IMR-90 (cell line): ENCODE results near the gene GALNT17. TPM values are rescaled to one million over a fixed set of nuclear protein-coding genes. Genes with fewer than 3 reads are reported as not detected.
A peak's percentile ranks its signal among the peaks of the same experiment; 100 is the strongest.

Source experiments
- ATAC-seq: fragments of 200-7000 bp; cut with Tn5 transposase; 2 replicates; pipeline ENCODE4 v1.9.1; 2020; ENCODE audit warnings: low read depth, mild to moderate bottlenecking, moderate library complexity
- BruUV-seq: library from RNA; stranded (reverse); fragments of 400-500 nt; replicated peaks from 2 replicates; lab custom pipeline; 2021; lab: Mats Ljungman, UMichigan
- CTCF ChIA-PET: fragments of 300-600 bp; formaldehyde crosslinking; extraction: SDS; loops from one replicate; lab custom pipeline; 2021; ENCODE audit warnings: antibody characterized with exemption; lab: Yijun Ruan, JAX
- POLR2A ChIA-PET: fragments of 300-600 bp; sonication (Branson Sonifier 250); formaldehyde crosslinking; loops from one replicate; lab custom pipeline; 2022; ENCODE audit warnings: antibody characterized with exemption; ENCODE audit not compliant: unreplicated experiment; lab: Charles Lee
- DNase-seq: peaks from one replicate; pipeline ENCODE4 v3.0.0; 2013
- H2AFZ ChIP-seq: replicated peaks from 2 replicates; pipeline ENCODE3; 2013; ENCODE audit warnings: low read length, mild to moderate bottlenecking; ENCODE audit not compliant: poor library complexity
- H2AK5ac ChIP-seq: 2 replicates; pipeline ENCODE4 v1.6.1; 2013; ENCODE audit warnings: low read depth, low read length, inconsistent platforms
- H2AK9ac ChIP-seq: replicated peaks from 2 replicates; pipeline ENCODE3; 2013; ENCODE audit warnings: mild to moderate bottlenecking, low read depth, low read length, moderate library complexity; ENCODE audit not compliant: poor library complexity
- H2BK120ac ChIP-seq: 2 replicates; pipeline ENCODE4 v1.6.1; 2013; ENCODE audit warnings: low read depth, low read length, inconsistent platforms
- H2BK15ac ChIP-seq: 3 replicates; pipeline ENCODE4 v1.6.1; 2013; ENCODE audit warnings: low read depth, low read length, inconsistent platforms
- H2BK20ac ChIP-seq: 2 replicates; pipeline ENCODE4 v1.6.1; 2013; ENCODE audit warnings: low read depth, mild to moderate bottlenecking, inconsistent platforms, low read length, moderate library complexity
- H2BK5ac ChIP-seq: 2 replicates; pipeline ENCODE4 v1.6.1; 2013; ENCODE audit warnings: mild to moderate bottlenecking, low read depth, low read length, inconsistent platforms; ENCODE audit not compliant: poor library complexity, severe bottlenecking
- H3K14ac ChIP-seq: replicated peaks from 2 replicates; pipeline ENCODE4 v1.6.1; 2013; ENCODE audit warnings: low read depth, low read length, inconsistent platforms
- H3K18ac ChIP-seq: 2 replicates; pipeline ENCODE4 v1.6.1; 2013; ENCODE audit warnings: low read depth, low read length, control low read depth
- H3K23ac ChIP-seq: 2 replicates; pipeline ENCODE4 v1.6.1; 2013; ENCODE audit warnings: low read depth, low read length, inconsistent platforms
- H3K27ac ChIP-seq: 2 replicates; pipeline ENCODE4 v1.5.1; 2013; ENCODE audit warnings: mild to moderate bottlenecking, control low read depth, low read length; ENCODE audit not compliant: insufficient read depth
- H3K27me3 ChIP-seq: 2 replicates; pipeline ENCODE4 v1.6.1; 2013; ENCODE audit warnings: low read length; ENCODE audit not compliant: control insufficient read depth, insufficient read depth
- H3K36me3 ChIP-seq: 2 replicates; pipeline ENCODE4 v1.6.1; 2013; ENCODE audit warnings: low read length, mixed read lengths; ENCODE audit not compliant: control insufficient read depth, insufficient read depth
- H3K4ac ChIP-seq: 2 replicates; pipeline ENCODE4 v1.6.1; 2013; ENCODE audit warnings: low read depth, low read length, inconsistent platforms
- H3K4me1 ChIP-seq: 2 replicates; pipeline ENCODE4 v1.6.1; 2013; ENCODE audit warnings: low read length, mixed read lengths; ENCODE audit not compliant: control insufficient read depth, insufficient read depth
- H3K4me2 ChIP-seq: 2 replicates; pipeline ENCODE4 v1.6.1; 2013; ENCODE audit warnings: low read depth, mild to moderate bottlenecking, control low read depth, low read length, moderate library complexity
- H3K4me3 ChIP-seq: 2 replicates; pipeline ENCODE4 v1.5.1; 2013; ENCODE audit warnings: low read depth, mild to moderate bottlenecking, control low read depth, low read length, moderate library complexity; ENCODE audit not compliant: insufficient read depth
- H3K56ac ChIP-seq: 2 replicates; pipeline ENCODE4 v1.6.1; 2013; ENCODE audit warnings: low read length, inconsistent platforms; ENCODE audit not compliant: insufficient read depth; ENCODE audit errors: extremely low read depth
- H3K79me1 ChIP-seq, 2 experiments: 2 replicates each; pipeline ENCODE4 v1.6.1; 2013; ENCODE audit warnings: low read length in 2 of 2, inconsistent platforms in 1 of 2, low read depth in 1 of 2
- H3K9ac ChIP-seq: 2 replicates; pipeline ENCODE4 v1.6.1; 2013; ENCODE audit warnings: low read depth, low read length, control low read depth
- H3K9me1 ChIP-seq: 2 replicates; pipeline ENCODE4 v1.6.1; 2013; ENCODE audit warnings: low read length, inconsistent platforms; ENCODE audit not compliant: insufficient read depth
- H3K9me3 ChIP-seq: 2 replicates; pipeline ENCODE4 v1.6.1; 2013; ENCODE audit warnings: low read length; ENCODE audit not compliant: control insufficient read depth, insufficient read depth
- H4K20me1 ChIP-seq: 2 replicates; pipeline ENCODE4 v1.6.1; 2013; ENCODE audit warnings: low read length, inconsistent platforms; ENCODE audit not compliant: insufficient read depth
- H4K5ac ChIP-seq: 2 replicates; pipeline ENCODE4 v1.6.1; 2013; ENCODE audit warnings: mild to moderate bottlenecking, low read depth, low read length, control low read depth
- H4K8ac ChIP-seq, 2 experiments: 2 replicates each; pipeline ENCODE4 v1.6.1; 2013; ENCODE audit warnings: low read depth in 2 of 2, low read length in 2 of 2, control low read depth in 1 of 2, inconsistent platforms in 1 of 2
- H4K91ac ChIP-seq: 2 replicates; pipeline ENCODE4 v1.6.1; 2013; ENCODE audit warnings: low read depth, low read length, inconsistent platforms; ENCODE audit not compliant: insufficient read depth
- MAFK ChIP-seq: IDR thresholded peaks from 2 replicates; pipeline ENCODE4 v1.6.1; 2012; ENCODE audit warnings: low read depth, low read length, improper control_type of control experiment
- USF2 ChIP-seq: fragments of 150-350 bp; IDR thresholded peaks from 2 replicates; pipeline ENCODE4 v1.6.1; 2017; ENCODE audit warnings: mild to moderate bottlenecking, antibody characterized with exemption, low read length, low read depth
- WGBS, 2 experiments: methylation state at CpG; one replicate each; pipeline versions ENCODE4 v1.1.5 to v1.1.7; 2013; ENCODE audit warnings: missing lambda C conversion rate in 2 of 2; ENCODE audit not compliant: insufficient read length in 1 of 2; ENCODE audit errors: extremely low coverage in 2 of 2; 5-methylcytosine and 5-hydroxymethylcytosine counted together
- dilution Hi-C: fragments of 300-500 bp; cut with HindIII; formaldehyde crosslinking; loops from one replicate; pipeline ENCODE4 v1.14.3; 2018; ENCODE audit warnings: low sequenced_read_pairs; ENCODE audit not compliant: unreplicated experiment
- in situ Hi-C: fragments of 300-500 bp; cut with MboI; formaldehyde crosslinking; loops from 3 replicates; pipeline ENCODE4 v1.14.3; 2019; ENCODE audit warnings: low sequenced_read_pairs, inconsistent platforms, mixed read lengths
- intact Hi-C: fragments of 100-400 bp; cut with micrococcal nuclease; formaldehyde crosslinking; loops from 2 replicates; pipeline ENCODE4 v1.10.0; 2022
- polyA plus RNA-seq, 3 experiments: library from polyadenylated mRNA; depleted of rRNA; stranded (reverse); fragments of >200 nt; gene quantifications; 2 replicates each; pipeline ENCODE4 v1.2.3, GENCODE V29; 2012; ENCODE audit warnings: low replicate concordance in 1 of 3
- total RNA-seq: library from RNA; depleted of rRNA; stranded (reverse); fragments of >200 nt; gene quantifications from 2 replicates; pipeline ENCODE4 v1.2.3, GENCODE V29; 2012

The GALNT17 gene
- total and polyA plus RNA-seq, 2 of the 4 experiments (the other 2 are of a cell fraction) = not detected

GRCh38 chr7:71409550-71410157 is 277.7 kb downstream of the GALNT17 start:
- Histone ChIP-seq H3K27me3 (no peaks in the 10 kb centered on the region), H3K4me2 (no peak overlapping the region), H3K79me1 (no peaks in the 10 kb centered on the region), H3K23ac (no peak overlapping the region), H2BK15ac (no peak overlapping the region), H3K9me3 (peaks cover 33% of the 10 kb centered on the region), H2BK5ac (no peak overlapping the region), H3K14ac (no peak overlapping the region), H3K18ac (no peak overlapping the region), H3K36me3 (no peaks in the 10 kb centered on the region), H2BK120ac (no peak overlapping the region), H3K4ac (no peak overlapping the region), H3K9ac (no peak overlapping the region), H3K9me1 (no peaks in the 10 kb centered on the region), H2AFZ (no peak overlapping the region), H3K4me3 (no peak overlapping the region), H3K27ac (no peak overlapping the region), H4K5ac (no peak overlapping the region), H4K20me1 (no peaks in the 10 kb centered on the region), H2AK9ac (no peak overlapping the region), H4K8ac (no peak overlapping the region), H2AK5ac (no peak overlapping the region), H3K56ac (no peak overlapping the region), H4K91ac (no peak overlapping the region), H3K4me1 (no peaks in the 10 kb centered on the region), H2BK20ac (no peak overlapping the region)
- ChIA-PET CTCF (interaction anchor here (0.6 kb wide), 1 partner anchor 1031 kb away, joined by 3 read pairs; no protein-coding TSS in a partner anchor), POLR2A (no interaction called here)
- ATAC-seq (no peak), DNase-seq (no peak)
- intact Hi-C loops = no loop called here
- dilution Hi-C loops = no loop called here
- TF ChIP-seq USF2 (no peak), MAFK (peak; percentile 73)
- in situ Hi-C loops = no loop called here
- WGBS, 2 experiments = no CpG with 5 or more reads among the region's 3 CpGs
- no TSS peak for BruUV-seq
